IMR-90 (cell line): ENCODE data around the gene FBXO40. TPM values are rescaled to one million over a fixed set of nuclear protein-coding genes. Genes with fewer than 3 reads are reported as not detected.

Source experiments
- ATAC-seq: fragments of 200-7000 bp; cut with Tn5 transposase; 2 replicates; pipeline ENCODE4 v1.9.1; 2020; ENCODE audit warnings: low read depth, mild to moderate bottlenecking, moderate library complexity
- BruUV-seq: library from RNA; stranded (reverse); fragments of 400-500 nt; replicated peaks from 2 replicates; lab custom pipeline; 2021; lab: Mats Ljungman, UMichigan
- CTCF ChIA-PET: fragments of 300-600 bp; formaldehyde crosslinking; extraction: SDS; loops from one replicate; lab custom pipeline; 2021; ENCODE audit warnings: antibody characterized with exemption; lab: Yijun Ruan, JAX
- POLR2A ChIA-PET: fragments of 300-600 bp; sonication (Branson Sonifier 250); formaldehyde crosslinking; loops from one replicate; lab custom pipeline; 2022; ENCODE audit warnings: antibody characterized with exemption; ENCODE audit not compliant: unreplicated experiment; lab: Charles Lee
- DNase-seq: peaks from one replicate; pipeline ENCODE4 v3.0.0; 2013
- H2AFZ ChIP-seq: replicated peaks from 2 replicates; pipeline ENCODE3; 2013; ENCODE audit warnings: low read length, mild to moderate bottlenecking; ENCODE audit not compliant: poor library complexity
- H2AK5ac ChIP-seq: 2 replicates; pipeline ENCODE4 v1.6.1; 2013; ENCODE audit warnings: low read depth, low read length, inconsistent platforms
- H2AK9ac ChIP-seq: replicated peaks from 2 replicates; pipeline ENCODE3; 2013; ENCODE audit warnings: mild to moderate bottlenecking, low read depth, low read length, moderate library complexity; ENCODE audit not compliant: poor library complexity
- H2BK120ac ChIP-seq: 2 replicates; pipeline ENCODE4 v1.6.1; 2013; ENCODE audit warnings: low read depth, low read length, inconsistent platforms
- H2BK15ac ChIP-seq: 3 replicates; pipeline ENCODE4 v1.6.1; 2013; ENCODE audit warnings: low read depth, low read length, inconsistent platforms
- H2BK20ac ChIP-seq: 2 replicates; pipeline ENCODE4 v1.6.1; 2013; ENCODE audit warnings: low read depth, mild to moderate bottlenecking, inconsistent platforms, low read length, moderate library complexity
- H2BK5ac ChIP-seq: 2 replicates; pipeline ENCODE4 v1.6.1; 2013; ENCODE audit warnings: mild to moderate bottlenecking, low read depth, low read length, inconsistent platforms; ENCODE audit not compliant: poor library complexity, severe bottlenecking
- H3K14ac ChIP-seq: replicated peaks from 2 replicates; pipeline ENCODE4 v1.6.1; 2013; ENCODE audit warnings: low read depth, low read length, inconsistent platforms
- H3K18ac ChIP-seq: 2 replicates; pipeline ENCODE4 v1.6.1; 2013; ENCODE audit warnings: low read depth, low read length, control low read depth
- H3K23ac ChIP-seq: 2 replicates; pipeline ENCODE4 v1.6.1; 2013; ENCODE audit warnings: low read depth, low read length, inconsistent platforms
- H3K27ac ChIP-seq: 2 replicates; pipeline ENCODE4 v1.5.1; 2013; ENCODE audit warnings: mild to moderate bottlenecking, control low read depth, low read length; ENCODE audit not compliant: insufficient read depth
- H3K27me3 ChIP-seq: 2 replicates; pipeline ENCODE4 v1.6.1; 2013; ENCODE audit warnings: low read length; ENCODE audit not compliant: control insufficient read depth, insufficient read depth
- H3K36me3 ChIP-seq: 2 replicates; pipeline ENCODE4 v1.6.1; 2013; ENCODE audit warnings: low read length, mixed read lengths; ENCODE audit not compliant: control insufficient read depth, insufficient read depth
- H3K4ac ChIP-seq: 2 replicates; pipeline ENCODE4 v1.6.1; 2013; ENCODE audit warnings: low read depth, low read length, inconsistent platforms
- H3K4me1 ChIP-seq: 2 replicates; pipeline ENCODE4 v1.6.1; 2013; ENCODE audit warnings: low read length, mixed read lengths; ENCODE audit not compliant: control insufficient read depth, insufficient read depth
- H3K4me2 ChIP-seq: 2 replicates; pipeline ENCODE4 v1.6.1; 2013; ENCODE audit warnings: low read depth, mild to moderate bottlenecking, control low read depth, low read length, moderate library complexity
- H3K4me3 ChIP-seq: 2 replicates; pipeline ENCODE4 v1.5.1; 2013; ENCODE audit warnings: low read depth, mild to moderate bottlenecking, control low read depth, low read length, moderate library complexity; ENCODE audit not compliant: insufficient read depth
- H3K56ac ChIP-seq: 2 replicates; pipeline ENCODE4 v1.6.1; 2013; ENCODE audit warnings: low read length, inconsistent platforms; ENCODE audit not compliant: insufficient read depth; ENCODE audit errors: extremely low read depth
- H3K79me1 ChIP-seq, 2 experiments: 2 replicates each; pipeline ENCODE4 v1.6.1; 2013; ENCODE audit warnings: low read length in 2 of 2, inconsistent platforms in 1 of 2, low read depth in 1 of 2
- H3K9ac ChIP-seq: 2 replicates; pipeline ENCODE4 v1.6.1; 2013; ENCODE audit warnings: low read depth, low read length, control low read depth
- H3K9me1 ChIP-seq: 2 replicates; pipeline ENCODE4 v1.6.1; 2013; ENCODE audit warnings: low read length, inconsistent platforms; ENCODE audit not compliant: insufficient read depth
- H3K9me3 ChIP-seq: 2 replicates; pipeline ENCODE4 v1.6.1; 2013; ENCODE audit warnings: low read length; ENCODE audit not compliant: control insufficient read depth, insufficient read depth
- H4K20me1 ChIP-seq: 2 replicates; pipeline ENCODE4 v1.6.1; 2013; ENCODE audit warnings: low read length, inconsistent platforms; ENCODE audit not compliant: insufficient read depth
- H4K5ac ChIP-seq: 2 replicates; pipeline ENCODE4 v1.6.1; 2013; ENCODE audit warnings: mild to moderate bottlenecking, low read depth, low read length, control low read depth
- H4K8ac ChIP-seq, 2 experiments: 2 replicates each; pipeline ENCODE4 v1.6.1; 2013; ENCODE audit warnings: low read depth in 2 of 2, low read length in 2 of 2, control low read depth in 1 of 2, inconsistent platforms in 1 of 2
- H4K91ac ChIP-seq: 2 replicates; pipeline ENCODE4 v1.6.1; 2013; ENCODE audit warnings: low read depth, low read length, inconsistent platforms; ENCODE audit not compliant: insufficient read depth
- BHLHE40 ChIP-seq: fragments of 150-350 bp; IDR thresholded peaks from 2 replicates; pipeline ENCODE4 v1.6.1; 2016; ENCODE audit warnings: mild to moderate bottlenecking, low read depth, low read length
- MAZ ChIP-seq: IDR thresholded peaks from 2 replicates; pipeline ENCODE4 v1.6.1; 2012; ENCODE audit warnings: low read depth, mild to moderate bottlenecking, low read length, improper control_type of control experiment, moderate library complexity, borderline replicate concordance
- NFE2L2 ChIP-seq: fragments of 150-350 bp; IDR thresholded peaks from 2 replicates; pipeline ENCODE4 v1.6.1; 2016; ENCODE audit warnings: low read depth, mild to moderate bottlenecking, low read length
- POLR2A ChIP-seq: IDR thresholded peaks from 2 replicates; pipeline ENCODE4 v1.6.1; 2012; ENCODE audit warnings: mild to moderate bottlenecking, low read depth, low read length
- RCOR1 ChIP-seq: IDR thresholded peaks from 2 replicates; pipeline ENCODE4 v1.6.1; 2012; ENCODE audit warnings: mild to moderate bottlenecking, low read length, improper control_type of control experiment; ENCODE audit not compliant: insufficient replicate concordance
- WGBS, 2 experiments: methylation state at CpG; one replicate each; pipeline versions ENCODE4 v1.1.5 to v1.1.7; 2013; ENCODE audit warnings: missing lambda C conversion rate in 2 of 2; ENCODE audit not compliant: insufficient read length in 1 of 2; ENCODE audit errors: extremely low coverage in 2 of 2; 5-methylcytosine and 5-hydroxymethylcytosine counted together
- dilution Hi-C: fragments of 300-500 bp; cut with HindIII; formaldehyde crosslinking; loops from one replicate; pipeline ENCODE4 v1.14.3; 2018; ENCODE audit warnings: low sequenced_read_pairs; ENCODE audit not compliant: unreplicated experiment
- in situ Hi-C: fragments of 300-500 bp; cut with MboI; formaldehyde crosslinking; loops from 3 replicates; pipeline ENCODE4 v1.14.3; 2019; ENCODE audit warnings: low sequenced_read_pairs, inconsistent platforms, mixed read lengths
- intact Hi-C: fragments of 100-400 bp; cut with micrococcal nuclease; formaldehyde crosslinking; loops from 2 replicates; pipeline ENCODE4 v1.10.0; 2022
- polyA plus RNA-seq, 3 experiments: library from polyadenylated mRNA; depleted of rRNA; stranded (reverse); fragments of >200 nt; gene quantifications; 2 replicates each; pipeline ENCODE4 v1.2.3, GENCODE V29; 2012; ENCODE audit warnings: low replicate concordance in 1 of 3
- total RNA-seq: library from RNA; depleted of rRNA; stranded (reverse); fragments of >200 nt; gene quantifications from 2 replicates; pipeline ENCODE4 v1.2.3, GENCODE V29; 2012

The FBXO40 gene
- total and polyA plus RNA-seq, 2 of the 4 experiments (the other 2 are of a cell fraction): not detected

GRCh38 chr3:121660356-121661171 is 67.4 kb downstream of the FBXO40 start, which contains the start of gene HCLS1:
Gene HCLS1, minus strand, starts transcription at chr3:121660903. Its CDS starts 2,556 bp downstream, at chr3:121658347.
- intact Hi-C loops: no loop called here
- no peak within 1 kb of the TSS for H2BK20ac ChIP-seq
- H3K4ac ChIP-seq: no peak within 1 kb of the TSS
- WGBS, 2 experiments: 100% methylated on average over 6 of the region's 9 CpGs; no CpG with 5 or more reads in 1 of the 2 experiments
- no peaks in the 10 kb centered on the region for H4K20me1 ChIP-seq
- H3K9me1 ChIP-seq: peaks cover 6% of the 10 kb centered on the region; the same call in 1 of the 2 replicates
- no peaks in the 10 kb centered on the region for H3K79me1 ChIP-seq
- H4K5ac ChIP-seq: no peak within 1 kb of the TSS
- in situ Hi-C loops: no loop called here
- H2AK5ac ChIP-seq: no peak within 1 kb of the TSS
- ATAC-seq (no peak; the same call in none of the 2 replicates), DNase-seq (no peak)
- H4K91ac ChIP-seq: no peak within 1 kb of the TSS
- H2AK9ac ChIP-seq: no peak within 1 kb of the TSS
- H3K4me3 ChIP-seq: no peak within 1 kb of the TSS
- no peak within 1 kb of the TSS for H3K9ac ChIP-seq
- H4K8ac ChIP-seq: peak within 1 kb of the TSS; percentile 17 to 57; a peak in 2 of 4 replicates
- ChIA-PET CTCF (no interaction called here), POLR2A (no interaction called here)
- no peak within 1 kb of the TSS for H2BK5ac ChIP-seq
- TF ChIP-seq MAZ (no peak), NFE2L2 (no peak), BHLHE40 (no peak), RCOR1 (no peak), POLR2A (no peak)
- dilution Hi-C loops: no loop called here
- no peaks in the 10 kb centered on the region for H3K27me3 ChIP-seq
- no peak within 1 kb of the TSS for H3K18ac ChIP-seq
- no peak within 1 kb of the TSS for H3K23ac ChIP-seq
- peaks cover 21% of the 10 kb centered on the region for H3K36me3 ChIP-seq
- H2AFZ ChIP-seq: no peak within 1 kb of the TSS
- H3K9me3 ChIP-seq: no peaks in the 10 kb centered on the region
- no peak within 1 kb of the TSS for H3K56ac ChIP-seq
- no peak within 1 kb of the TSS for H3K14ac ChIP-seq
- BruUV-seq: no TSS peak
- H2BK120ac ChIP-seq: no peak within 1 kb of the TSS
- no peak within 1 kb of the TSS for H2BK15ac ChIP-seq
- no peak within 1 kb of the TSS for H3K27ac ChIP-seq
- no peaks in the 10 kb centered on the region for H3K4me1 ChIP-seq
- H3K4me2 ChIP-seq: no peak within 1 kb of the TSS
